22Rv1 (cell line): Measurements from ENCODE around the gene RGS1.

Experiments
- H3K27ac ChIP-seq: fragments of 450-650 bp; 2 replicates; pipeline ENCODE4 v1.5.1; 2017
- CTCF ChIP-seq: fragments of 450-650 bp; IDR thresholded peaks from 2 replicates; pipeline ENCODE4 v1.5.1; 2017; ENCODE audit warnings: mild to moderate bottlenecking
- ZFX ChIP-seq: fragments of 450-650 bp; IDR thresholded peaks from 2 replicates; pipeline ENCODE4 v1.6.1; 2017; ENCODE audit warnings: antibody characterized with exemption, borderline replicate concordance

The RGS1 gene

GRCh38 chr1:192566657-192567056 is 8.9 kb upstream of the RGS1 start:
- H3K27ac ChIP-seq, result no peak overlapping the region
- no peak for TF ChIP-seq CTCF
- no peak for TF ChIP-seq ZFX

- H3K27ac ChIP-seq, result no peak overlapping the region
- TF ChIP-seq CTCF (no peak), ZFX (no peak)
These were observed 7.5 kb upstream of the RGS1 start for GRCh38 chr1:192568063-192568462.

GRCh38 chr1:192571668-192572067 is 3.9 kb upstream of the RGS1 start:
- H3K27ac ChIP-seq, result no peak overlapping the region
- TF ChIP-seq CTCF (no peak), ZFX (no peak)

GRCh38 chr1:192573499-192573898 is 2.1 kb upstream of the RGS1 start:
- TF ChIP-seq ZFX (no peak), CTCF (no peak)
- no peak overlapping the region for H3K27ac ChIP-seq

GRCh38 chr1:192574073-192574472 is 1.5 kb upstream of the RGS1 start:
- H3K27ac ChIP-seq, result no peak overlapping the region
- TF ChIP-seq CTCF, result no peak
- no peak for TF ChIP-seq ZFX

GRCh38 chr1:192576190-192577144 is 894 bp downstream of the RGS1 start:
- TF ChIP-seq ZFX (no peak), CTCF (no peak)
- H3K27ac ChIP-seq, result peak overlapping the region; percentile 67
